T-helper 2 cell treated with Interferon-gamma antibody and Interleukin-4, amounts not matched to agents 5 μg/mL and 100 μg/mL, for 36 hours (primary cell): Measurements from ENCODE around the gene METTL8.
"Not testable (repeated sequence)": the region's sequence is repeated elsewhere in the genome, so short reads cannot be mapped to it uniquely, and the experiment has no call there.

Experiments used
- DNase-seq: peaks from one replicate; pipeline ENCODE4 v3.0.0; 2021; ENCODE audit warnings: low spot score
- H3K27ac Mint-ChIP-seq: one replicate; pipeline ENCODE4 v1.8.0; 2021; ENCODE audit warnings: mild to moderate bottlenecking, mixed read lengths
- H3K27me3 Mint-ChIP-seq: one replicate; pipeline ENCODE4 v1.8.0; 2021; ENCODE audit warnings: low read depth, mixed read lengths
- H3K36me3 Mint-ChIP-seq: one replicate; pipeline ENCODE4 v1.8.0; 2021; ENCODE audit warnings: low read depth, mixed read lengths
- H3K4me1 Mint-ChIP-seq: one replicate; pipeline ENCODE4 v1.8.0; 2021; ENCODE audit warnings: low read depth, mixed read lengths
- H3K4me3 Mint-ChIP-seq: one replicate; pipeline ENCODE4 v1.8.0; 2022; ENCODE audit warnings: mild to moderate bottlenecking, moderate library complexity, mixed read lengths
- H3K9me3 Mint-ChIP-seq: one replicate; pipeline ENCODE4 v1.8.0; 2021; ENCODE audit warnings: mixed read lengths

The METTL8 gene

GRCh38 chr2:171365232-171365631, 68.6 kb downstream of the METTL8 start:
- Mint-ChIP-seq H3K27ac (no peak overlapping the region), H3K9me3 (peaks cover 18% of the 10 kb centered on the region), H3K36me3 (peaks cover 12% of the 10 kb centered on the region), H3K4me3 (no peak overlapping the region), H3K4me1 (peaks cover 12% of the 10 kb centered on the region), H3K27me3 (no peaks in the 10 kb centered on the region)
- DNase-seq: no peak

GRCh38 chr2:171362396-171362795, 71.4 kb downstream of the METTL8 start:
- H3K4me3 Mint-ChIP-seq: no peak overlapping the region
- H3K9me3 Mint-ChIP-seq: peaks cover 18% of the 10 kb centered on the region
- no peak overlapping the region for H3K27ac Mint-ChIP-seq
- H3K27me3 Mint-ChIP-seq: no peaks in the 10 kb centered on the region
- DNase-seq: no peak
- H3K4me1 Mint-ChIP-seq: peaks cover 12% of the 10 kb centered on the region
- H3K36me3 Mint-ChIP-seq: peaks cover 23% of the 10 kb centered on the region

DNA sequence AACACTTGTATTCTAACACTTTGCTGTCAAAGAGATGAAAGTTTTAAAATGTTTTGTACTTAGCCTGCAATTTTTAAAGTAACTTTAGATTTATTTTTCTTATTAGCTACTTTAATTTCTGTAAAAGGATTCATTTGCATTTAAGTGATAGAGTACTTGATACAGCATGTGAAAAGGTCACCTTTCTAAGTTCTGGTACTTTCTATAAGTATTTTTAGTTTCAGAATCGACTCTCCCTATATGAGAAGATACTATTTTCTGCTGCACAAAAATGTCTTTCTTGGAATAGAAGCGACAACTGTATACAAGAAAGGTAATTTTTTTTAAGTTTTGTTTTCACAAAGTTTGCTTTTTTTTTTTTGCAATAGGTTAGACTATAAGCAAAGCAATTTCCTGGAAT, 72.9 kb downstream of the METTL8 start:
- no peak overlapping the region for H3K27ac Mint-ChIP-seq
- DNase-seq: no peak
- peaks cover 5% of the 10 kb centered on the region for H3K4me1 Mint-ChIP-seq
- H3K27me3 Mint-ChIP-seq: no peaks in the 10 kb centered on the region
- H3K36me3 Mint-ChIP-seq: peaks cover 23% of the 10 kb centered on the region
- H3K9me3 Mint-ChIP-seq: peaks cover 7% of the 10 kb centered on the region
- H3K4me3 Mint-ChIP-seq: no peak overlapping the region

- H3K4me3 Mint-ChIP-seq, H3K4me1 Mint-ChIP-seq, H3K27me3 Mint-ChIP-seq, H3K27ac Mint-ChIP-seq, DNase-seq: not testable (repeated sequence)
- peaks cover 18% of the 10 kb centered on the region for H3K36me3 Mint-ChIP-seq
- peaks cover 18% of the 10 kb centered on the region for H3K9me3 Mint-ChIP-seq
Measured at GRCh38 chr2:171353746-171354145, 80.0 kb downstream of the METTL8 start.

- Mint-ChIP-seq H3K4me1 (peaks cover 16% of the 10 kb centered on the region), H3K27me3 (no peaks in the 10 kb centered on the region), H3K27ac (no peak overlapping the region), H3K36me3 (peaks cover 2% of the 10 kb centered on the region), H3K9me3 (peaks cover 12% of the 10 kb centered on the region), H3K4me3 (no peak overlapping the region)
- no peak for DNase-seq
Measured at GRCh38 chr2:171348056-171348455, 85.7 kb downstream of the METTL8 start.

DNA sequence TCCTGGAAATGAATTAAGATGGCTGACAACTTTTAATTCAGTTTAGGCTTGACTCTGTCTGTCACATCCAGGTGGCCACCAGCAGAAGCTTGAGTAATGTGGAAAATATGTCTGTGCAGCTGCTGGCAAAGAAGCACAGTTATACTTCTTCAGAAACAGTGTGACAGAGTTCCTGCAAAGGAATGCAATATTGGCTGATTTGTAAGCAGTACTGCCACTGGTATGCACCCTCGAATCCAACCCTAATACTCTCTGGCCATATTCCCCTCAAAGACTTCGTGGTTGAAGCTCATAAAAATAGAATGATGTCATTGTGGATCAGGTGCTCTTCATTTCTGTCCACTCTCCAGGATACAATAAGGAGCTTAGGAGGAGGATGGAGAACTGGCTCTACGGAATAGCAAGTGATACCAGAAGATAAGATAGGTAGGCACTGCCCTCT, 86.2 kb downstream of the METTL8 start:
- H3K27ac Mint-ChIP-seq: no peak overlapping the region
- no peaks in the 10 kb centered on the region for H3K27me3 Mint-ChIP-seq
- peaks cover 2% of the 10 kb centered on the region for H3K36me3 Mint-ChIP-seq
- peaks cover 11% of the 10 kb centered on the region for H3K9me3 Mint-ChIP-seq
- DNase-seq: no peak
- H3K4me3 Mint-ChIP-seq: no peak overlapping the region
- peaks cover 16% of the 10 kb centered on the region for H3K4me1 Mint-ChIP-seq

GRCh38 chr2:171346723-171347557, 86.8 kb downstream of the METTL8 start:
- H3K27ac Mint-ChIP-seq: no peak overlapping the region
- peaks cover 21% of the 10 kb centered on the region for H3K4me1 Mint-ChIP-seq
- H3K4me3 Mint-ChIP-seq: no peak overlapping the region
- peaks cover 8% of the 10 kb centered on the region for H3K9me3 Mint-ChIP-seq
- no peak for DNase-seq
- peaks cover 2% of the 10 kb centered on the region for H3K36me3 Mint-ChIP-seq
- no peaks in the 10 kb centered on the region for H3K27me3 Mint-ChIP-seq

GRCh38 chr2:171345971-171346722, 87.6 kb downstream of the METTL8 start:
- Mint-ChIP-seq H3K27me3 (no peaks in the 10 kb centered on the region), H3K36me3 (no peaks in the 10 kb centered on the region), H3K4me3 (no peak overlapping the region), H3K4me1 (peaks cover 21% of the 10 kb centered on the region), H3K9me3 (peaks cover under 1% of the 10 kb centered on the region), H3K27ac (no peak overlapping the region)
- no peak for DNase-seq

GRCh38 chr2:171344182-171344581, 89.6 kb downstream of the METTL8 start:
- Mint-ChIP-seq H3K4me1 (peaks cover 21% of the 10 kb centered on the region), H3K4me3 (no peak overlapping the region), H3K36me3 (no peaks in the 10 kb centered on the region), H3K27me3 (no peaks in the 10 kb centered on the region), H3K9me3 (no peaks in the 10 kb centered on the region), H3K27ac (no peak overlapping the region)
- DNase-seq: no peak

- no peak for DNase-seq
- no peaks in the 10 kb centered on the region for H3K27me3 Mint-ChIP-seq
- H3K27ac Mint-ChIP-seq: no peak overlapping the region
- no peaks in the 10 kb centered on the region for H3K36me3 Mint-ChIP-seq
- no peak overlapping the region for H3K4me3 Mint-ChIP-seq
- H3K4me1 Mint-ChIP-seq: peaks cover 25% of the 10 kb centered on the region
- H3K9me3 Mint-ChIP-seq: no peaks in the 10 kb centered on the region
Measured at GRCh38 chr2:171342067-171342413, 91.8 kb downstream of the METTL8 start.

- Mint-ChIP-seq H3K9me3 (no peaks in the 10 kb centered on the region), H3K27me3 (no peaks in the 10 kb centered on the region), H3K36me3 (no peaks in the 10 kb centered on the region), H3K4me3 (no peak overlapping the region), H3K27ac (no peak overlapping the region), H3K4me1 (peaks cover 21% of the 10 kb centered on the region)
- no peak for DNase-seq
Measured at GRCh38 chr2:171341394-171342066, 92.3 kb downstream of the METTL8 start.

- Mint-ChIP-seq H3K4me1 (peaks cover 15% of the 10 kb centered on the region), H3K9me3 (no peaks in the 10 kb centered on the region), H3K4me3 (no peak overlapping the region), H3K27ac (no peak overlapping the region), H3K36me3 (peaks cover 3% of the 10 kb centered on the region), H3K27me3 (no peaks in the 10 kb centered on the region)
- DNase-seq: no peak
Measured at GRCh38 chr2:171334946-171335345, 98.8 kb downstream of the METTL8 start.

GRCh38 chr2:171334171-171334570, 99.6 kb downstream of the METTL8 start:
- no peak overlapping the region for H3K4me3 Mint-ChIP-seq
- H3K27me3 Mint-ChIP-seq: no peaks in the 10 kb centered on the region
- DNase-seq: no peak
- H3K4me1 Mint-ChIP-seq: peaks cover 15% of the 10 kb centered on the region
- no peaks in the 10 kb centered on the region for H3K9me3 Mint-ChIP-seq
- no peak overlapping the region for H3K27ac Mint-ChIP-seq
- H3K36me3 Mint-ChIP-seq: peaks cover 4% of the 10 kb centered on the region
